GM19035 (cell line): Measurements from ENCODE around the gene BIRC3.
A peak's percentile ranks its signal among the peaks of the same experiment; 100 is the strongest.
"Not testable (repeated sequence)": the region's sequence is repeated elsewhere in the genome, so short reads cannot be mapped to it uniquely, and the experiment has no call there.

ENCODE experiments used
- ATAC-seq: cut with Tn5 transposase; IDR thresholded peaks from one replicate; pipeline ENCODE4 v1.9.1; 2021; ENCODE audit not compliant: unreplicated experiment

Gene BIRC3

DNA sequence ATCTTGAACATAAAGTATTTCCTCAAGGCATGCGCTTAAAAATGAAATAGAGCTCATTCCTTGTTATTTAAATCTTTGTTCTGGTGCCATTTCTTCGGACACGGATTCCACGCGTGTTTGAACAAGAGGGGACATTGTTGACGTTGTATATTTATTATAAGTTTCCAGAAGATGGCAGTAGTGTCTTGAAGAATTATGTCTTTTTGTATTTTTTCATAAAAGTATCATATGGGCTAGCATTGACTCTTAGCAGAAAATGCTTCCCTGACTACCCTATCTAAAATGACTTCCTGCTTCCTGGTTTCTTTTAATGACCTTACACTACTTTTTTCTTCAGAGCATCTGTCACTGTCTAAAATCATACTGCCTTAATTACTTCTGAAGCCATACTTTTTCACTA is 50.1 kb downstream of the BIRC3 start:
- no peak for ATAC-seq

- peak; percentile 100 for ATAC-seq
Measured at GRCh38 chr11:102368472-102368871, 51.2 kb downstream of the BIRC3 start.

DNA sequence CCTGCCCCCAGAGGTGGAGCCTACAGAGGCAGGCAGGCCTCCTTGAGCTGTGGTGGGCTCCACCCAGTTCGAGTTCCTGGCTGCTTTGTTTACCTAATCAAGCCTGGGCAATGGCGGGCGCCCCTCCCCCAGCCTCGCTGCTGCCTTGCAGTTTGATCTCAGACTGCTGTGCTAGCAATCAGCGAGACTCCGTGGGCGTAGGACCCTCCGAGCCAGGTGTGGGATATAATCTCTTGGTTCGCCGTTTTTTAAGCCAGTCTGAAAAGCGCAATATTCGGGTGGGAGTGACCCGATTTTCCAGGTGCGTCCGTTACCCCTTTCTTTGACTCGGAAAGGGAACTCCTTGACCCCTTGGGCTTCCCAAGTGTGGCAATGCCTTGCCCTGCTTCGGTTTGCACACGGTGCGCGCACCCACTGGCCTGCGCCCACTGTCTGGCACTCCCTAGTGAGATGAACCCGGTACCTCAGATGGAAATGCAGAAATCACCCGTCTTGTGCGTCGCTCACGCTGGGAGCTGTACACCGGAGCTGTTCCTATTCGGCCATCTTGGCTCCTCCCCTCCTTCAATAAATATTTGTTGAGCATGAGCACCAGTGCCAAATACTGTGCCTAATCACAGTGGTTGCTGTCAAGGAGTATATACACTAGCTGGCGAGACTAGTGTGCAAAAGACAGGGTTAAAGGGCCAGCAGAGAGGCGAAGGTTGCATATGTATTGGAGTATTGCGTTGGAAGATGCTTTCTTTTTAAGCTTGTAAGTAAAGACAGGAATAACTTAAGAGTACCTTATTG is 57.5 kb downstream of the BIRC3 start:
- not testable (repeated sequence) for ATAC-seq

DNA sequence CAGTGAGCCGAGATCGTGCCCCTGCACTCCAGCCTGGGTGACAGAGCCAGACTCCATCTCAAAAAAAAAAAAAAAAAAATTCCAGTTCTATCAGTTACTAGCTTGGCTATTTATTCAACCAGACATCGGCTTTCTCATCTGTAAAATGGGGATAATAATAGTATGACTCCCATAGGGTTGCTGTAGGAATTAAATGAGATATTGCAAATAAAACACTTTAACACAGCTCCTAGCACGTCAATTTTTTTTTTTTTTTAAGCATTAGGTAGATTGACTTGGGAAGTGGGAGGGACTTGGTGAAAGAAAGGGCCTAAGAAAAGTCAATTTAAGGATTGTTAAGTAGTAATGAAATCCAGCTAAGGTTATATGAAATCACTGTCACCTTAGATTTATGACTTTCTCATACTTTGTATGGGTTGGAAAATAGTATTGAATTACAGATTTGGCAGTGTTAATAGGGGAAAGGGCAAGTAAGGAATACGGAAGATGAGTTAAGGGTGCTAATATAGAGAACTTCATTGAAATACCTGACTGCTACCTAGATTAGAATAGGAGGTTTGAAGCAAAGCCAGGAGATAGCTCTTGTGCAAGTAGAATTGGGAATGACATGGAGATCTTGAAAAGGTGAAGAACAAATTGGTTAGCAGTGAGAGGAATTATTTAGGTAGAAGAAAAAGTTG is 58.6 kb downstream of the BIRC3 start:
- ATAC-seq: no peak

DNA sequence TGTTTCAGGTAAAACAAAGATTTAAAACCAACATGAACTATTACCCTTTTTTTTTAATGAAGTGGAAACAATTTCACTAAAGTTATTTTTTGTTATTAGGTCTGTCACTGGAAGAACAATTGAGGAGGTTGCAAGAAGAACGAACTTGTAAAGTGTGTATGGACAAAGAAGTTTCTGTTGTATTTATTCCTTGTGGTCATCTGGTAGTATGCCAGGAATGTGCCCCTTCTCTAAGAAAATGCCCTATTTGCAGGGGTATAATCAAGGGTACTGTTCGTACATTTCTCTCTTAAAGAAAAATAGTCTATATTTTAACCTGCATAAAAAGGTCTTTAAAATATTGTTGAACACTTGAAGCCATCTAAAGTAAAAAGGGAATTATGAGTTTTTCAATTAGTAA is 60.6 kb downstream of the BIRC3 start:
- ATAC-seq: no peak

DNA sequence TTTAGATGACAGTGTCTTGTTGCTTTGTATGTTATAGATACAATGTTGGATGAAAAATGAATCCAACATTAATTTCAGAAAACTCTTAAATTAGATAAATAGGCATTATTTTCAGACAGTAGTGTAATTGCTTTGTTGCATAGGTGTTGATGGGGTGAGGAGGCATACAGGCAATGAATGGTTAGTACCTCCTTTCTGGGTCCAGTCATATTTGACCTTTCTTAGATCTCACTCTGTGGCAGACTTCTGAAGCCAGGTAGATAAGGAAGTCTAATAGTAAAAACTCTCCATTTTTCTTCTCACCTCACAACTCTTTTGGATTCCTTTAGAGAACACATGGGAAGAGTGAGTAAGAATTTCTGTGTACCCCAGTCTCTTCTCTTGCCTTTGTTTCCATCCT is 61.5 kb downstream of the BIRC3 start:
- no peak for ATAC-seq

DNA sequence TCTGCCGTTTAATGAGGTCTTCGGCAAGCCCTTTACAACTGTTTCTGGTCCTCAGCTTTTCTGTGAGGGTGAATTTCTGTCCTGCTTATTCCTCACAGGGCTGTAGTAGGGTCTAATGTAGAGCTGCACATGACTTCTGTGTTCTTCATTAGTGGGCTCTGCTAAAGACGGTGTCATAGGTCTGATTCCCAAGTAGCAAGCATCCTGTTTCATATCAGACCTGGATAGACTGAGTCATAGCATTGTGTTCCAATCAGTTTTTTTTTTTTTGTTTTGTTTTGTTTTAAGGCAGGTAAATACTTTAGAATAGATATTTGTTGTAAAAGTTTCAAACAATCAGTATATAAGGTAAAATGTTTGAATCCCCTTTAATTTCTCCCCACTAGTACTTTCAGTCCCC is 65.1 kb downstream of the BIRC3 start:
- no peak for ATAC-seq

DNA sequence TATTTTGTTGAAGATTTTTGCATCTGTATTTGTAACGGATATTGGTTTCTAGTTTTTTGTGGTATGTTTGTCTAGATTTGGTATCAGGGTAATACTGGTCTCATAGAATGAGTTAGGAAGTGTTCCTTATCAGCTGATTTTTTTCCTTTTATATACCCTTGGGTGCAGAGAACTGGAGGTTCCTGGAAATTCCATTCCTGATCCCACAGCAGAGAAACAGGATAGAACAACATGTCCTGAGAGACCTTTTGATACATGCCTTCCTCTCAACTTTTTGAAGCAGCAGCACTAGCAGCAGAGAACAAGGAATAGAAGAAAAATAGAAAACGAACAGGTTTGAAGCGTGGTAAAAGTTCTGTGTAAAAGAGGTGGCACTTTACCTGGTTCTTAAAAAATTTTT is 66.6 kb downstream of the BIRC3 start:
- no peak for ATAC-seq

GRCh38 chr11:102384419-102385079 is 67.3 kb downstream of the BIRC3 start:
- ATAC-seq: no peak

DNA sequence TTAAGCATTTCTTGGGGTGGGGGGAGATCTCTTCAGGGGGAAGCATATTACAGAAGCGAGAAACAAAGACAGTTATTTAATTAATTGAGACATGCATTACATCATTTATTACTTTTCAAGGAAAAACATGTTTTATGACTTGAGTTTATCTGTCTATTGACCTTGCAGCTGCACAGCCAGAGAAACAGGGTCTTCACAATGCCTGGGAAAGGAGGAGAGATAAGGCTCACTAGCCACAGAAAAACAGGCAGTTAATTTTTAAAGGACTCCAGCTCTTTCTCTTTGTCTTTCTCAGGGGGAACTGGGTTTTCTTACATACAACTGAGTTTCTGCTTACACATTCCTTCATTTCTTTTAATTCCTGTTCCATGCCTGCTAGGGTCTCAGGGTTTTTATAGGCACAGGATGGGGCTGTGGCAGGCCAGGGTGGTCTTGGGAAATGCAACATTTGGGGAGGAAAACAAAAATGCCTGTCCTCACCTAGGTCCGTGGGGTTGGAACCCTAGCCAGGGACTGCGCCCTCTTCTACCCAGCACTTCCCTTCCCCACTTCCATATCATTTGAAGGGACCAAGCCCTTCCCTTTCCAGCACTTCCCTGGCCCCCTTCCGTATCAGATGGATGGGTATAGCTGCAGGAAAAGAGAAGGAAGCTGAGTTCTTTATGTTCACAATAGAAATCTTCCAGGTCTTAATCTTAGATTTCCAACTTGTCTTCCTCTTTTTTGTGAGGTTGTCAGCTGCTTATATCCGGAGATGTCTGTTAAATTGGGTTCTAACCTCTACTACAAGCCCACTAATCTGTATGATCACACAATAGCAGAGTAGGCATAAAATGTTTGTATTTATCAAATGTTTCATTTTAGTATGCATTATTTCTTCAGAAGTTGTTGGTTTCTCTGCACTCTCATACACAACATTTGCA is 68.1 kb downstream of the BIRC3 start:
- no peak for ATAC-seq

- ATAC-seq: no peak
Measured at GRCh38 chr11:102386136-102386734, 69.0 kb downstream of the BIRC3 start.

DNA sequence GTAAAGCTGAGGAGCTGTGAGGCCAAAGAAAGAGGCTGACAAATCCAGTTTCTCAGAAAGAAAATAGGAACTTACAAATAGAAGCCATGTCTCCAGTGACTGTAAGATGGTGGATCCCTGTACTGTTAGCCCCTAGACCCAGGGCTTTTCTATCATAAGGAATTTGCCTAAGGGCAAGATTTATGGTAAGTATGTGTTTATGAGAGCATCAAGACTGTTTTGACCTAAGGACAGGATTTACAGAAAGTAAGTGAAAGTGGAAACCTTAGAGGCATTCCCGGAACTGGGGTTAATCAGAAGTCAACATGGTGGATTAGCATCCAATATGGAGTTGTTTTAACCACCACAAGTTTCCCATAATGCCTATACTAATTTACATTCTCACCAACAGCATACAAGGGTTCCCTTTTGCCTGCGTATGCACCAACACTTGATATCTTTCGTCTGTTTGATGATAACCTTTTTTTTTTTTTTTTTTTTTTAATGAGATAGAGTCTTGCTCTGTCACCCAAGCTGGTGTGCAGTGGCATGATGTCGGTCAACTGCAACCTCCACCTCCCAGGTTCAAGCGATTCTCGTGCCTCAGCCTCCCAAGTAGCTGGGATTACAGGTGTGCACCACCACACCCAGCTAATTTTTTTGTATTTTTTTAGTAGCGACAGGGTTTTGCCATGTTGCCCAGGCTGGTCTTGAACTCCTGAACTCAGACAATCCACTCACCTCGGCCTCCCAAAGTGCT is 69.9 kb downstream of the BIRC3 start:
- ATAC-seq: no peak
